Measurements from ENCODE around the gene GOLGA6L10. TPM values are rescaled to one million over a fixed set of nuclear protein-coding genes. Genes with fewer than 3 reads are reported as not detected.

GOLGA6L10 gene
- polyA plus RNA-seq, 1 of the 3 experiments (the other 2 are of a cell fraction), result 0.10 TPM

- TF ChIP-seq FOSL2 (IDR thresholded peaks at IDR 0.05; ENCODE audit: borderline replicate concordance, low read depth), result no peak
- Histone ChIP-seq H4K20me1 (ENCODE audit: insufficient read depth) (no peaks in the 10 kb centered on the region), H2AFZ (ENCODE audit: low read depth) (no peak overlapping the region), H3K79me2 (ENCODE audit: insufficient read depth) (no peaks in the 10 kb centered on the region), H3K27ac (ENCODE audit: low read depth in 2 of 2, low read length in 1 of 2) (no peak overlapping the region), H3K4me1 (ENCODE audit: control insufficient read depth in 1 of 2, insufficient read depth in 2 of 2, low read depth in 1 of 2, low read length in 1 of 2) (peaks cover 0 to 17% of the 10 kb centered on the region in 2 experiments; a peak in 1 of 4 replicates), H3K9ac (no peak overlapping the region), H3K4me2 (no peak overlapping the region), H3F3A (replicated peaks; ENCODE audit: insufficient read depth) (no peaks in the 10 kb centered on the region), H3K36me3 (replicated peaks in 1 of 2; ENCODE audit: control insufficient read depth in 1 of 2, insufficient read depth in 2 of 2, low read length in 1 of 2) (no peaks in the 10 kb centered on the region), H3K4me3 (ENCODE audit: low read depth in 2 of 2, low read length in 1 of 2) (no peak overlapping the region), H3K9me3 (no peaks in the 10 kb centered on the region), H3K27me3 (ENCODE audit: insufficient read depth) (no peaks in the 10 kb centered on the region; the same call in 1 of the 2 replicates), H3K9me2 (no peaks in the 10 kb centered on the region)
- ChIA-PET CTCF (no interaction called here), POLR2A (no interaction called here)
- DNase-seq, result no peak
- WGBS (ENCODE audit: low lambda C conversion rate), result 73% methylated on average over 4 of the region's 12 CpGs
Observed at GRCh38 chr15:82303956-82304777, 45.1 kb downstream of the GOLGA6L10 start.

DNA sequence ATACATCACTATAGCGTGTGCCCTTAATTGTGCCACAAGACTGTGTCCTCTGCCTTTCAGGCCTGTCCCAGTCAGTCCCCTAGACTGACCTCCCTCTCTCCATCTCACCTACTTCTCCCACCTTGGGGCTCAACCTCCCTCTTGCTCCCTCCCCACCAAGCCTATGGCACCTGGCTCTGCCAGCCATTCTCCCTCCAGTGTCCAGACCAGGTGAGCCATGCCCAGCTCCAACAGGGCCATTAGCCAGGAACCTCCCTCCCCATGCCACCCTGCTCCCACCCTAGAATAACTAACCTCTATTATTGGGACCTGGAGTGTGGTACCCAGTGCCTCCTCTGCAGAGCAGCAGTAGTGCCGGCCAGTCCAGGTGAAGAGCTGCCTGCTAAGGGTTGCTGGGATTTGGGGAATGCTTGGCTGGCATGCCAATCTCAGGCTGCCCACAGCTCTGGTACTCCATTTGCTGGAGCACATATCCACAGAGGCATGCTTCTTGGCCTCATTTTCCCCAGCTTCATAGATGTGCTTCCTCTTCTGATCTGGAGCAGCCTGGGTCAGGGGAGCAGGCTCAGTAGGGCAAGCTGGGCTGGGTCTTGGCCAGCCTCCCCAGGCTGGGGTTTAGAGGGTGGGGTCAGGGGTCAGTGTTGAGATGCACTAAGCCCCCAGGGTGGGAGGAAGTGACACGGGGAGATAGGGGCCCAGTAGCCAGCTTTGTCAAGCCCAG, 47.8 kb downstream of the GOLGA6L10 start:
- Histone ChIP-seq H3K27ac (ENCODE audit: low read depth in 2 of 2, low read length in 1 of 2) (no peak overlapping the region), H3K4me1 (ENCODE audit: control insufficient read depth in 1 of 2, insufficient read depth in 2 of 2, low read depth in 1 of 2, low read length in 1 of 2) (peaks cover 0 to 17% of the 10 kb centered on the region in 2 experiments; a peak in 1 of 4 replicates), H3F3A (replicated peaks; ENCODE audit: insufficient read depth) (no peaks in the 10 kb centered on the region), H3K4me3 (ENCODE audit: low read depth in 2 of 2, low read length in 1 of 2) (no peak overlapping the region), H3K9me2 (no peaks in the 10 kb centered on the region), H3K36me3 (replicated peaks in 1 of 2; ENCODE audit: control insufficient read depth in 1 of 2, insufficient read depth in 2 of 2, low read length in 1 of 2) (no peaks in the 10 kb centered on the region), H3K4me2 (no peak overlapping the region), H3K79me2 (ENCODE audit: insufficient read depth) (no peaks in the 10 kb centered on the region), H3K27me3 (ENCODE audit: insufficient read depth) (no peaks in the 10 kb centered on the region; the same call in 1 of the 2 replicates), H3K9ac (no peak overlapping the region), H2AFZ (ENCODE audit: low read depth) (no peak overlapping the region), H3K9me3 (no peaks in the 10 kb centered on the region), H4K20me1 (ENCODE audit: insufficient read depth) (no peaks in the 10 kb centered on the region)
- no peak for DNase-seq
- WGBS (ENCODE audit: low lambda C conversion rate), result 71% methylated on average over 3 of the region's 3 CpGs
- ChIA-PET POLR2A (no interaction called here), CTCF (no interaction called here)
- no peak for TF ChIP-seq FOXM1 (IDR thresholded peaks at IDR 0.05; ENCODE audit: low read depth)
- no peak for TF ChIP-seq RCOR1 (IDR thresholded peaks at IDR 0.05; ENCODE audit: low read length)
- no peak for TF ChIP-seq ELF1 (IDR thresholded peaks at IDR 0.05)
- TF ChIP-seq GATA2 (CRISPR knock-in tag; IDR thresholded peaks at IDR 0.05), result no peak
- TF ChIP-seq CTCF (IDR thresholded peaks at IDR 0.05), result no peak
- no peak for TF ChIP-seq USF2 (IDR thresholded peaks at IDR 0.05; ENCODE audit: borderline replicate concordance, low read depth, low read length)
- no peak for TF ChIP-seq TAF1 (IDR thresholded peaks at IDR 0.05; ENCODE audit: borderline replicate concordance, low read depth, low read length)
- no peak for TF ChIP-seq TEAD4 (IDR thresholded peaks at IDR 0.05; ENCODE audit: borderline replicate concordance, insufficient read depth)
- no peak for TF ChIP-seq YY1 (IDR thresholded peaks at IDR 0.05; ENCODE audit: low read depth)
- no peak for TF ChIP-seq SIN3A (IDR thresholded peaks at IDR 0.05; ENCODE audit: borderline replicate concordance, low read depth, low read length)
- no peak for TF ChIP-seq JUND (IDR thresholded peaks at IDR 0.05)

Data from SK-N-SH (cell line).